ENCODE data around the gene CHMP2A. TPM values are rescaled to one million over a fixed set of nuclear protein-coding genes. Genes with fewer than 3 reads are reported as not detected.
A peak's percentile ranks its signal among the peaks of the same experiment; 100 is the strongest.

Gene CHMP2A
- total and polyA plus RNA-seq, 2 of the 13 experiments (the other 11 are each of a cell fraction or from before 2014, with no cell fraction given): 49.7 to 55.0 TPM

GRCh38 chr19:58519087-58519354 lies 35.9 kb downstream of the CHMP2A start:
- peaks cover 5 to 6% of the 10 kb centered on the region in 2 experiments; a peak in 4 of 5 replicates for H3K36me3 ChIP-seq (replicated peaks in 1 of 2; ENCODE audit: control insufficient read depth in 1 of 2, insufficient read depth in 2 of 2, low read length in 2 of 2)
- peaks cover 25% of the 10 kb centered on the region for H3K79me2 ChIP-seq (ENCODE audit: insufficient read depth, low read length)
- no peaks in the 10 kb centered on the region for H4K20me1 ChIP-seq (ENCODE audit: insufficient read depth, low read length)
- in situ Hi-C loops (cut with HindIII; ENCODE audit: extremely low pct_ligation_motif_present, low pct_unique_long_range_greater_than_20kb) (no loop called here), intact Hi-C loops (cut with micrococcal nuclease; ENCODE audit: unreplicated experiment) (loop anchor here (2.0 to 5.0 kb wide), 3 partner anchors 20 to 192 kb away; partner anchors contain the start of genes ZNF324 and ZSCAN22)
- H3K9ac ChIP-seq (ENCODE audit: insufficient read depth, low read depth, low read length): peak overlapping the region; percentile 89
- H3K9me3 ChIP-seq (ENCODE audit: low read length): no peaks in the 10 kb centered on the region
- peak; percentile 73 for ATAC-seq
- DNase-seq (ENCODE audit: low spot score): peak; percentile 73
- H3K27ac ChIP-seq (ENCODE audit: extremely low read length, insufficient read depth, low read length): peak overlapping the region; percentile 88
- peaks cover 31% of the 10 kb centered on the region for H3K4me1 ChIP-seq (ENCODE audit: insufficient read depth, low read length)
- H3K27me3 ChIP-seq (ENCODE audit: control insufficient read depth in 1 of 2, insufficient read depth in 2 of 2, low read length in 2 of 2): no peaks in the 10 kb centered on the region; a peak in 1 of 5 replicates
- ChIA-PET POLR2A (interaction anchor here (0.8 to 4.1 kb wide), 11 partner anchors 8 to 193 kb away, joined by 3 to 59 read pairs (median 14); partner anchors contain the start of genes CHMP2A, SLC27A5, TRIM28 and UBE2M), CTCF (ENCODE audit: low intra/inter-chr PET ratio, low total read pairs) (no interaction called here)
- FAIRE-seq: peak; percentile 54
- H3K4me2 ChIP-seq (ENCODE audit: low read depth, low read length): peak overlapping the region; percentile 93
- no TSS peak for BruUV-seq (replicated peaks)
- no peak overlapping the region for H2AFZ ChIP-seq (ENCODE audit: low read length)
- peak overlapping the region; percentile 78 to 94 (median 90) for H3K4me3 ChIP-seq (replicated peaks in 1 of 3; ENCODE audit: insufficient read depth in 1 of 3, low read depth in 2 of 3, low read length in 3 of 3)
- 2% methylated on average over 9 of the region's 14 CpGs for WGBS (ENCODE audit: low lambda C conversion rate)
- 0 out of 2 replicates have a peak, but pooled peaks have one; percentile 2 for TF ChIP-seq BRD4 (CRISPR knock-in tag; IDR thresholded peaks at IDR 0.05)
- no peak for TF ChIP-seq ZNF350 (CRISPR knock-in tag; IDR thresholded peaks at IDR 0.05; ENCODE audit: borderline replicate concordance, low read depth)
- TF ChIP-seq NKX3-1 (CRISPR knock-in tag; IDR thresholded peaks at IDR 0.05): peak; percentile 69; the same call in 1 of the 2 replicates
- TF ChIP-seq ZNF546 (CRISPR knock-in tag; conservative IDR thresholded peaks at IDR 0.05): no peak
- peak; percentile 19; the same call in 1 of the 2 replicates for TF ChIP-seq ZNF468 (CRISPR knock-in tag; IDR thresholded peaks at IDR 0.05)
- TF ChIP-seq CBX1 (IDR thresholded peaks at IDR 0.05; ENCODE audit: low read depth): peak; percentile 25
- no peak for TF ChIP-seq ZNF335 (CRISPR knock-in tag; IDR thresholded peaks at IDR 0.05)
- TF ChIP-seq SRSF1 (optimal IDR thresholded peaks at IDR 0.05; ENCODE audit: low read depth, low read length): no peak
- TF ChIP-seq ZNF547 (CRISPR knock-in tag; IDR thresholded peaks at IDR 0.05): no peak
- no peak for TF ChIP-seq ZNF704 (CRISPR knock-in tag; IDR thresholded peaks at IDR 0.05; ENCODE audit: borderline replicate concordance)
- no peak for TF ChIP-seq ZSCAN21 (CRISPR knock-in tag; IDR thresholded peaks at IDR 0.05; ENCODE audit: borderline replicate concordance)
- 0 out of 2 replicates have a peak, but pooled peaks have one; percentile 3 for TF ChIP-seq RCOR2 (CRISPR knock-in tag; IDR thresholded peaks at IDR 0.05)
- TF ChIP-seq ZNF367 (CRISPR knock-in tag; IDR thresholded peaks at IDR 0.05; ENCODE audit: borderline replicate concordance): no peak
- 0 out of 2 replicates have a peak, but pooled peaks have one; percentile 23 for TF ChIP-seq ZMYM2 (CRISPR knock-in tag; IDR thresholded peaks at IDR 0.05)
- TF ChIP-seq PAWR (CRISPR knock-in tag; IDR thresholded peaks at IDR 0.05; ENCODE audit: borderline replicate concordance): no peak
- no peak for TF ChIP-seq RXRA (CRISPR knock-in tag; IDR thresholded peaks at IDR 0.05)
- peak; percentile 22; the same call in 1 of the 2 replicates for TF ChIP-seq MEIS2 (CRISPR knock-in tag; IDR thresholded peaks at IDR 0.05)
- TF ChIP-seq POLR2A (IDR thresholded peaks at IDR 0.05; ENCODE audit: insufficient read depth in 1 of 2, low read depth in 2 of 2, low read length in 2 of 2): peak in 1 of 2 experiments; percentile 16; a peak in 1 of 4 replicates
- TF ChIP-seq ZHX1 (CRISPR knock-in tag; IDR thresholded peaks at IDR 0.05; ENCODE audit: low read depth): no peak
- no peak for TF ChIP-seq GPBP1L1 (CRISPR knock-in tag; IDR thresholded peaks at IDR 0.05)
- TF ChIP-seq, protein P1, sequence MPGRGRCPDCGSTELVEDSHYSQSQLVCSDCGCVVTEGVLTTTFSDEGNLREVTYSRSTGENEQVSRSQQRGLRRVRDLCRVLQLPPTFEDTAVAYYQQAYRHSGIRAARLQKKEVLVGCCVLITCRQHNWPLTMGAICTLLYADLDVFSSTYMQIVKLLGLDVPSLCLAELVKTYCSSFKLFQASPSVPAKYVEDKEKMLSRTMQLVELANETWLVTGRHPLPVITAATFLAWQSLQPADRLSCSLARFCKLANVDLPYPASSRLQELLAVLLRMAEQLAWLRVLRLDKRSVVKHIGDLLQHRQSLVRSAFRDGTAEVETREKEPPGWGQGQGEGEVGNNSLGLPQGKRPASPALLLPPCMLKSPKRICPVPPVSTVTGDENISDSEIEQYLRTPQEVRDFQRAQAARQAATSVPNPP (CRISPR knock-in tag; IDR thresholded peaks at IDR 0.05): no peak
